GM18502 (cell line): ENCODE measurements around the gene CHST8.

Experiments used
- ATAC-seq: cut with Tn5 transposase; IDR thresholded peaks from one replicate; pipeline ENCODE4 v1.9.1; 2021; ENCODE audit warnings: mild to moderate bottlenecking; ENCODE audit not compliant: unreplicated experiment, poor library complexity

Gene CHST8

GRCh38 chr19:33777753-33778088, 156.0 kb downstream of the CHST8 start:
- no peak for ATAC-seq

GRCh38 chr19:33778089-33778791, 156.5 kb downstream of the CHST8 start:
- ATAC-seq, result peak; percentile 94

GRCh38 chr19:33779849-33780248, 158.1 kb downstream of the CHST8 start:
- no peak for ATAC-seq

GRCh38 chr19:33780251-33780650, 158.5 kb downstream of the CHST8 start:
- ATAC-seq, result no peak

GRCh38 chr19:33780746-33781145, 159.0 kb downstream of the CHST8 start:
- no peak for ATAC-seq

- ATAC-seq, result no peak
Observed at GRCh38 chr19:33781415-33781935, 159.7 kb downstream of the CHST8 start.

- no peak for ATAC-seq
Observed at GRCh38 chr19:33781996-33782395, 160.2 kb downstream of the CHST8 start.

GRCh38 chr19:33784432-33784831, 162.7 kb downstream of the CHST8 start:
- ATAC-seq, result no peak

GRCh38 chr19:33785795-33786194, 164.0 kb downstream of the CHST8 start:
- no peak for ATAC-seq

GRCh38 chr19:33788676-33789075, 166.9 kb downstream of the CHST8 start:
- no peak for ATAC-seq

- no peak for ATAC-seq
Observed at GRCh38 chr19:33789344-33789743, 167.6 kb downstream of the CHST8 start.

- no peak for ATAC-seq
Observed at GRCh38 chr19:33794683-33795369, 173.1 kb downstream of the CHST8 start.

- ATAC-seq, result no peak
Observed at GRCh38 chr19:33795370-33796163, 173.8 kb downstream of the CHST8 start.

GRCh38 chr19:33796164-33796875, 174.6 kb downstream of the CHST8 start, which contains the start of gene KCTD15:
Gene KCTD15 (plus strand): TSS chr19:33796870. CDS start chr19:33800455, 3,585 bp downstream.
- ATAC-seq, result no peak

GRCh38 chr19:33797802-33798671, 176.3 kb downstream of the CHST8 start:
- no peak for ATAC-seq

GRCh38 chr19:33798681-33799111, 176.9 kb downstream of the CHST8 start:
- ATAC-seq, result no peak

- ATAC-seq, result no peak
Observed at GRCh38 chr19:33799476-33799875, 177.7 kb downstream of the CHST8 start.

- no peak for ATAC-seq
Observed at GRCh38 chr19:33800012-33800680, 178.4 kb downstream of the CHST8 start.

- no peak for ATAC-seq
Observed at GRCh38 chr19:33801411-33801810, 179.7 kb downstream of the CHST8 start.
